Breast epithelium (tissue), 3 donors: ENCODE measurements around the gene FAM187B.

ENCODE experiments used
- CTCF ChIP-seq, 3 donors: fragments of 450-650 bp; IDR thresholded peaks; one replicate each; pipeline ENCODE4 v1.5.1; 2016 to 2017; ENCODE audit warnings: antibody characterized with exemption in 3 of 3, mild to moderate bottlenecking in 3 of 3, moderate library complexity in 3 of 3
- POLR2A ChIP-seq: fragments of 450-650 bp; IDR thresholded peaks from one replicate; pipeline ENCODE4 v1.6.1; 2016; ENCODE audit warnings: antibody characterized with exemption, mild to moderate bottlenecking, moderate library complexity

GRCh38 chr19:35216016-35216832, 12.3 kb downstream of the FAM187B start:
- TF ChIP-seq CTCF (IDR thresholded peaks at IDR 0.05) (no peak), POLR2A (no peak)
